ENCODE measurements around the gene KRT33A. TPM values are rescaled to one million over a fixed set of nuclear protein-coding genes. Genes with fewer than 3 reads are reported as not detected.

The KRT33A gene
- total RNA-seq, 1 donor = not detected

- H3K4me3 ChIP-seq (ENCODE audit: low read depth, low read length) = no peak overlapping the region
- DNase-seq (ENCODE audit: low read depth) = no peak
- TF ChIP-seq CTCF (IDR thresholded peaks at IDR 0.05; ENCODE audit: insufficient read depth, low read length) = no peak
Measured at GRCh38 chr17:41302981-41303380, 47.6 kb downstream of the KRT33A start.

- no peak for TF ChIP-seq CTCF (IDR thresholded peaks at IDR 0.05; ENCODE audit: insufficient read depth, low read length)
- DNase-seq (ENCODE audit: low read depth) = no peak
- H3K4me3 ChIP-seq (ENCODE audit: low read depth, low read length) = no peak within 1 kb of the TSS
Measured at GRCh38 chr17:41301916-41302901, 48.4 kb downstream of the KRT33A start, which contains the start of gene KRTAP29-1. Gene KRTAP29-1 (minus strand): TSS chr17:41302851. CDS start chr17:41302851, 0 bp downstream.

- no peak overlapping the region for H3K4me3 ChIP-seq (ENCODE audit: low read depth, low read length)
- no peak for TF ChIP-seq CTCF (IDR thresholded peaks at IDR 0.05; ENCODE audit: insufficient read depth, low read length)
- DNase-seq (ENCODE audit: low read depth) = no peak
Measured at GRCh38 chr17:41301204-41301790, 49.3 kb downstream of the KRT33A start.

- no peak overlapping the region for H3K4me3 ChIP-seq (ENCODE audit: low read depth, low read length)
- no peak for TF ChIP-seq CTCF (IDR thresholded peaks at IDR 0.05; ENCODE audit: insufficient read depth, low read length)
- no peak for DNase-seq (ENCODE audit: low read depth)
Measured at GRCh38 chr17:41298458-41299135, 52.0 kb downstream of the KRT33A start.

- H3K4me3 ChIP-seq (ENCODE audit: low read depth, low read length) = no peak overlapping the region
- DNase-seq (ENCODE audit: low read depth) = no peak
- no peak for TF ChIP-seq CTCF (IDR thresholded peaks at IDR 0.05; ENCODE audit: insufficient read depth, low read length)
Measured at GRCh38 chr17:41296846-41297245, 53.8 kb downstream of the KRT33A start.

Other genes starting within 250 kb of the KRT33A start
- not detected in 2 replicates for gene KRTAP4-16, start 248.6 kb downstream of the KRT33A start, total RNA-seq (ENCODE audit: low replicate concordance)
- gene KRTAP4-9, start 245.4 kb downstream of the KRT33A start, total RNA-seq (ENCODE audit: low replicate concordance) = not detected in 2 replicates
- gene KRTAP4-11, start 232.5 kb downstream of the KRT33A start, total RNA-seq (ENCODE audit: low replicate concordance) = not detected in 2 replicates
- gene KRTAP4-12, start 226.6 kb downstream of the KRT33A start, total RNA-seq (ENCODE audit: low replicate concordance) = not detected in 2 replicates
- not detected in 2 replicates for gene KRTAP4-6, start 210.3 kb downstream of the KRT33A start, total RNA-seq (ENCODE audit: low replicate concordance)
- gene KRTAP4-5, start 201.0 kb downstream of the KRT33A start, total RNA-seq (ENCODE audit: low replicate concordance) = not detected in 2 replicates
- not detected in 2 replicates for gene KRTAP4-4, start 190.1 kb downstream of the KRT33A start, total RNA-seq (ENCODE audit: low replicate concordance)
- gene KRTAP4-3, start 182.6 kb downstream of the KRT33A start, total RNA-seq (ENCODE audit: low replicate concordance) = not detected in 2 replicates
- not detected in 2 replicates for gene KRTAP4-2, start 172.6 kb downstream of the KRT33A start, total RNA-seq (ENCODE audit: low replicate concordance)
- not detected in 2 replicates for gene KRTAP4-1, start 165.9 kb downstream of the KRT33A start, total RNA-seq (ENCODE audit: low replicate concordance)
- not detected in 2 replicates for gene KRTAP9-1, start 160.9 kb downstream of the KRT33A start, total RNA-seq (ENCODE audit: low replicate concordance)
- not detected in 2 replicates for gene KRTAP9-2, start 124.2 kb downstream of the KRT33A start, total RNA-seq (ENCODE audit: low replicate concordance)
- not detected in 2 replicates for gene KRTAP9-3, start 118.4 kb downstream of the KRT33A start, total RNA-seq (ENCODE audit: low replicate concordance)
- gene KRTAP9-8, start 112.8 kb downstream of the KRT33A start, total RNA-seq (ENCODE audit: low replicate concordance) = not detected in 2 replicates
- not detected in 2 replicates for gene KRTAP9-4, start 101.1 kb downstream of the KRT33A start, total RNA-seq (ENCODE audit: low replicate concordance)
- not detected in 2 replicates for gene KRTAP9-9, start 95.4 kb downstream of the KRT33A start, total RNA-seq (ENCODE audit: low replicate concordance)
- gene KRTAP9-6, start 85.5 kb downstream of the KRT33A start, total RNA-seq (ENCODE audit: low replicate concordance) = not detected in 2 replicates
- not detected in 2 replicates for gene KRTAP9-7, start 75.1 kb downstream of the KRT33A start, total RNA-seq (ENCODE audit: low replicate concordance)
- gene KRTAP29-1, start 48.0 kb downstream of the KRT33A start, total RNA-seq (ENCODE audit: low replicate concordance) = not detected in 2 replicates
- not detected in 2 replicates for gene KRTAP16-1, start 41.5 kb downstream of the KRT33A start, total RNA-seq (ENCODE audit: low replicate concordance)
- gene KRTAP17-1, start 35.1 kb downstream of the KRT33A start, total RNA-seq (ENCODE audit: low replicate concordance) = not detected in 2 replicates
- gene KRT33B, start 19.0 kb upstream of the KRT33A start, total RNA-seq (ENCODE audit: low replicate concordance) = not detected in 2 replicates
- gene KRT34, start 31.5 kb upstream of the KRT33A start, total RNA-seq (ENCODE audit: low replicate concordance) = 0.45 TPM in 1 of 2 replicates, not detected in the other
- gene KRT31, start 46.8 kb upstream of the KRT33A start, total RNA-seq (ENCODE audit: low replicate concordance) = 0.09 TPM in 1 of 2 replicates, not detected in the other
- gene KRT37, start 73.8 kb upstream of the KRT33A start, total RNA-seq (ENCODE audit: low replicate concordance) = not detected in 2 replicates
- gene KRT38, start 90.2 kb upstream of the KRT33A start, total RNA-seq (ENCODE audit: low replicate concordance) = not detected in 2 replicates
- gene KRT32, start 116.6 kb upstream of the KRT33A start, total RNA-seq (ENCODE audit: low replicate concordance) = 0.09 TPM in 1 of 2 replicates, not detected in the other
- not detected in 2 replicates for gene KRT35, start 130.3 kb upstream of the KRT33A start, total RNA-seq (ENCODE audit: low replicate concordance)
- not detected in 2 replicates for gene KRT36, start 139.1 kb upstream of the KRT33A start, total RNA-seq (ENCODE audit: low replicate concordance)
- gene KRT13, start 154.8 kb upstream of the KRT33A start, total RNA-seq (ENCODE audit: low replicate concordance) = not detected in 2 replicates
- gene KRT15, start 168.1 kb upstream of the KRT33A start, total RNA-seq (ENCODE audit: low replicate concordance) = 0.63 TPM in 1 of 2 replicates, not detected in the other
- 50.7 and 78.5 TPM in 2 replicates for gene KRT19, start 177.5 kb upstream of the KRT33A start, total RNA-seq (ENCODE audit: low replicate concordance)
- gene KRT9, start 221.2 kb upstream of the KRT33A start, total RNA-seq (ENCODE audit: low replicate concordance) = not detected in 2 replicates
- 0.82 and 1.3 TPM in 2 replicates for gene KRT14, start 236.1 kb upstream of the KRT33A start, total RNA-seq (ENCODE audit: low replicate concordance)